GM21576 (cell line): ENCODE results near the gene CAMK2N1.

Source experiments
- ATAC-seq: cut with Tn5 transposase; IDR thresholded peaks from one replicate; pipeline ENCODE4 v1.9.1; 2021; ENCODE audit warnings: mild to moderate bottlenecking, moderate library complexity; ENCODE audit not compliant: unreplicated experiment

CAMK2N1 gene

GRCh38 chr1:20479840-20480239 lies 6.2 kb downstream of the CAMK2N1 start:
- no peak for ATAC-seq

GRCh38 chr1:20478057-20478635 lies 7.9 kb downstream of the CAMK2N1 start:
- no peak for ATAC-seq

DNA sequence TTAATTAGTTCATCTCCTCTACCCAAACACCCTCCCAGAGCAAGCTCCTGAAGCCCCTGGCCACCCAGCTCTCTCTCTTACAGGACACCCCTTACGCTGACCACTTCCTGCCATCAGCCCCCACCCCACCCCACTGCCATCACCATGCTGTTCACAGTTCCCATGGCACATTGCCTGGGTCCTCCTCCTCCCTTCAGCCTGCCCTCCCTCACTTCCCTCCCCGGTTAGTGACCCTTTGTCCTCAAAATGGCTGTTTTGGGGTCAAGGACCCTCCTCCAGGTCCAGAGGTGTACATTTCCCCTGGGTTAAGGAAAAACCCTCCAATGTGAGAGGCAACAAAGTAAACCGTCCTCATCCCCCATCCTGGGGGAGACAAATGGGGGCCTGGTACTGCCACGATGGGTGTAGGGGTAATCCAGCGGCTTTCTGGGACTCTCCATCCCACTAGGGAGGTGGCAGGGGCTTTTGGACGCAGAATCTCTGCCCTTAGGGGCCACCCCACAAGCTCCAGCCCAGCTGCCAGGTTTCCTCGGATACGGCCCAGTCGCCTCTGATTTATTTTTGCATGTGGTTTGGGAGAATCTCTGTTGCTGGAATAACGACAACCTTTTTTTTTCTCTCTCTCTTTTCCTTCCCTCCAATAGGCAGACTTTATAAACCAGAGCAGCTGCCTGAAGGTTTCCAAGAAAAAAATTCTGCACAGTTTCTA lies 8.5 kb downstream of the CAMK2N1 start:
- no peak for ATAC-seq

DNA sequence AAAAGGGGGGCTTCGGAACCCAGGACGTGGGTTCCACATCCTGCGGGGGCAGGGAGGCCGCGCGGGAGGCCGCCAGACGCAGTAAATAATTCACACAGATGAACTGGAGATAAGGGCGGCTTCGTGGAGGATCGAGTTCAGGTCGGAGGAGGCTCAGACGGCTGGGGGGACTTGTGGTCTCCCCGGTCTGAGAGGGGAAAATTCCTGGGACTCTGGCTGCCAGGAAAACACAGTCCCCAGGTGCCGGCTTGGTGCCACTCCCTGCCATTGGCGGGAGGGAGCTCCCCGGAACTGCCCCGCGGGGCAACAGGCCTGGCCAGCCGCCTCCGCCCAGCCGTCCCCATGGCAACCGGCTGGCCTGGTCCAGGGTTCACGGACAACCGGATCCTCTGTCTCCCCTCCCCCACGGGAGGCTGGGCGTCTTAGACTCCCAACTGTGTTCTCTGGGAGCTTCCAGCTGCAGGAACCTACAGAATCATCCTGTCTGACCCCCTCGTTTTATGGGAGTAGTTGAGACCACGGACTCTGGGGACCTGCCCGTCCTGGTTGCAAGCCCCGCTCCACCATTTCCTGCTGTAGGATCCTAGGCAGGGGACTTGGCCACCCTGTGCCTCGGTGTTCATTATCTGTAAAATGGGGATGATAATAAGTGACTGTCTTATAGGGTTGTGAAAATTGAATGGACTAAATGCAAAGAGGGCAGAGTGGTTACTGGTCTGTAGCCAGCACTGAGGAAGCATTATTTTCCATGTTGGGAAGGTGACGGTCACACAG lies 9.6 kb downstream of the CAMK2N1 start:
- no peak for ATAC-seq

GRCh38 chr1:20474996-20475395 lies 11.0 kb downstream of the CAMK2N1 start:
- ATAC-seq = no peak

DNA sequence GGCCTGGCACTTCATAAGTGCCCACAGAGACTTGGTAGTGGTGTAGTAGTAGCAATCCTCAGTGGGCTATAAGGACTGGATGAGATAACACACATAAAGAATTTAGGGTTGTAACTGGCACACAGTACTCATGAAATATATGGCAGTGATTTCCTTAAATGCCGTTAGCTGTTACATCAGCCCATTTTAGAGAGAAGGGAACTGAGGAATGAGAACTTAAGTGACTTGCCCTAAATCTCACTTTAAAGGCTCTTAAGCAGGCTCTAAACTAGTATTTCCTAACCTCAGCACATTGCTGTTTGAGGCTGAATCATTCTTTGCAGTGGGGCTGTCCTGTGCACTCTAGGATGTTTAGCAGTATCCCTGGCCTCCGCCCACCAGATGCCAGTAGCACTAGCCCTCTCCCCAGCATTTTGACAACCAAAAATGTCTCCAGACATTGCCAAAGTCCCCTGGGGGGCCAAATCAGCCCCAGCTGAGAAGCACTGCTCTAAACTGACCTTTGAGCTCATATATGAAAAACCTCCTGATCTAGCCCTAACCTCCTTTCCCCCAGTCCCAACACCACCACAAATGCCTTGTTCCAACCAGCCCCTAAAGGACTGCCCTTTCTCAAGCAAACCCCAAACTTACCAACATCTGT lies 11.6 kb downstream of the CAMK2N1 start:
- no peak for ATAC-seq

DNA sequence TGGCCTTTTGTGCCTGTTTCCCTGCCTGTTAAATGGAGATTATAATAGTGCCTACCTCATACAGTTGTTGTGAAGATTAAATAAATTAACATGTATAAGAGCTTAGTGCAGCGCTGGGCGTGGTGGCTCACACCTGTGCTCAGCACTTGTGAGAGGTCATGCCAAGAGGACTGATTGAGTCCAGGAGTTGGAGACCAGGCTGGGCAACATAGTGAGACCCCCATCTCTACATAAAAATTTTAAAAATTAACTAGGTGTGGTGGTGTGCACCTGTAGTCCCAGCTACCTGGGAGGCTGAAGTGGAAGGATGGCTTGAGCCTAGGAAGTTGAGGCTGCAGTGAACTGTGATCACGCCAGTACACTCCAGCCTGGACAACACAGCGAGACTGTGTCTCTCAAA lies 12.1 kb downstream of the CAMK2N1 start:
- ATAC-seq = no peak

DNA sequence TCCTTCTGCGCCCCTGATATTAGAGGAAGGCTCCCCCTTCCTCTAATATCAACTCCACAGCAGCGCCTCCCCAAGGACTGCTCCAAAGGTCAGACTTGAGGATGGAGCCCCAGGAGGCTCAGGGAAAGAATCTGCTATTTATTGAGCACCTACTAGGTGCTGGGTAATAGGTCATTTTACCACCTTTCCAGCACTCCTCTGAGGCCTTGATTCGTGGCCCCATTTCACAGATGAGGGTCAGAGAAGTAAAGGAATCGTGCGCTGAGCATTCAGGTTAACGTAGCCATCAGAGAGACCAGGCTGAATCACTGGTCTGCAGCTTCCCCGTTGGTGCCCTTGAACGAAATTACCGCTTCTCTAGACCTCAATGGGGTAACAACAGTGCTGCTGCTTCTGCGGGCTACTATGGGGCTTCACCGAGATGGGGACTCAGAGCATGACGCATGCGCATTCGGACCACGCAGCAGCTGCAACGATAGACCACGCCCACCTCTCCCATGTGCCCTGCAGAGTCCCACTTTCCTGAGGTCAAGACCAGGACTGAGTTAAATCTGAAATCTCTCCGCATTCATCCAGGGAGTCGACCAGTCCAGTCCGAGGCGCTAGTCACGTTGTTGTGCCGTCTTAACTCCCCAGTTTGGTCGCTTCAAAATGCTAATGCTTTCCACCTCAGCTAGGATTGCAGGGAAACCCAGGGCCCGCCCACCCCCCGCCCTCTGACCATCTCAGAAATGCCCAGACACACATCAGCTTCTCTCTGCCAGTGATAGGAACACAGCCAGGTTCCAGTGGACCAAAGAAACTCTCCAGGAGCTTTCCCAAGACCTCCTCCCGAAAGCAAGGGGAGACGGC lies 12.9 kb downstream of the CAMK2N1 start:
- no peak for ATAC-seq

- no peak for ATAC-seq
Observed at GRCh38 chr1:20472121-20472520, 13.9 kb downstream of the CAMK2N1 start.

DNA sequence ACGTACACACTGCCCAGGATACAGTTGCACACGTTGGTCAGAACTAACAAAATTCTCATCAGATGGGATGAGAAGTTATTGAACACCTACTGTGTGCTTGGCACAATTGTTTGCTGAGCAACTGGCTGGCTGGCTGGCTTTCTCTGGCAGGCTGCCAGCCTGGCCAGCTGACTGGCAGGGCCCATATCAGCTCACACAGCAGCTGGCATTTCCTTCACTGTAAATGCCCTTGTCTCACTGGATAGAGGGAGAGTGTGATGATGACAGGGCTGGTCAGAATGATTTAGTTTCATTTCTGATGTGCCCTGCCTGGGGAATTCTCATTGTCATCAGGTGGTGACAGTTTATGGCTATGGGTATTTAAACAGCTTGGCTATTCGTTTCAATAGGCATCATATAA lies 15.8 kb downstream of the CAMK2N1 start:
- ATAC-seq = no peak

GRCh38 chr1:20469406-20470076 lies 16.5 kb downstream of the CAMK2N1 start:
- no peak for ATAC-seq

GRCh38 chr1:20466273-20466672 lies 19.7 kb downstream of the CAMK2N1 start:
- ATAC-seq = no peak

GRCh38 chr1:20465187-20465586 lies 20.8 kb downstream of the CAMK2N1 start:
- ATAC-seq = no peak

DNA sequence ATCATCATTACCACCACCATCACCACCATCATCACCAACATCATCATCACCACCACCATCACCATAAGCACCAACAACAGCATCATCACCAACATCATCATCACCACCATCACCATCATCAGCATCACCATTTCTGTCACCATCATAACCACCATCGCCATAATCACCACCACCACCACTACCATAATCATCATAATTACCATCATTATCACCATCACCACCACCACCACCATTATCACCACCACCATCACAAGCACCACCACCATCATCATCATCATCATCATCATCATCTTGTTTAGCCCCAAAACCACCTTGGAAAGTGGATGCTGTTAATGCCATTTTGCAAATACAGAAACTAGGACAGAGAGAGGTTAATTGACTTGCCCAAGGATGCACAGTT lies 22.5 kb downstream of the CAMK2N1 start:
- ATAC-seq = no peak

DNA sequence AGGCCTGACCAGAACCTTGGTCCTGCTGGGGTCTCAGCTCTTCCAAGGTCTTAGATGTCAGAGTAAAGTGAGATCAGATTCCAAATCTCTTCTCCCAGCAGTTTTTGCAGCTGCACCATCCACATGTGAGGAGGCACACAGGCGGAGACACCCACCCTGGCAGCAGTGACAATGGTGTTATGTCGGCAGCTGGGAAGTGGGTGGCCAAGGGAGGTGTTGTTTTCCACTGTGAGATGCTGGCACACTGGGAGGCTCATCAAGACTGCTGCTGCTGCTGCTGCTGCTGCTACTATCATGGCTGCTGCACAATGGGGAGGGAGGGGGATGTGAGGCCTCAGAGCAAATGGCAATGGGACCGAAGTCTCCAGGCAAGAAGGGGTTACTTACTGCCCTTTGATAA lies 23.6 kb downstream of the CAMK2N1 start:
- ATAC-seq = no peak

DNA sequence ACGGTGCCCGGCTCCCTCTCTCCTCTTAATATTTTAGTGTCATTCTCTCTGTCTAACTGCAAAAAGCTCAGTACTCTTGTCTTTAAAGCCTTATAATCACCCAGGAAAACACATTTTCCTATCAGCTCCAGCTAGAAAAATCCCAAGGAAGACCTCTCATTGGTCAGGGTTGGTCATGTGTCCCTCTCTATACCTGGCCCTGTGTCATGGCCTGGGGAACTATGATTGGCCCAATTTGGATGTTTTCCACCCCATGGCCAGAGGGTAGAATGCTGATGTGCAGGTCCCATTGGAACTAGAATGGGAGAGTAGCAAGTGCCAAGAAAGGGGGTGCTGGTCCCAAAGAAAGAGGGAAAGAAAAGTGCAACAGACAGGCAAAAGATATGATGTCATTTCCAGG lies 27.3 kb downstream of the CAMK2N1 start:
- no peak for ATAC-seq

GRCh38 chr1:20454004-20454403 lies 32.0 kb downstream of the CAMK2N1 start:
- no peak for ATAC-seq

DNA sequence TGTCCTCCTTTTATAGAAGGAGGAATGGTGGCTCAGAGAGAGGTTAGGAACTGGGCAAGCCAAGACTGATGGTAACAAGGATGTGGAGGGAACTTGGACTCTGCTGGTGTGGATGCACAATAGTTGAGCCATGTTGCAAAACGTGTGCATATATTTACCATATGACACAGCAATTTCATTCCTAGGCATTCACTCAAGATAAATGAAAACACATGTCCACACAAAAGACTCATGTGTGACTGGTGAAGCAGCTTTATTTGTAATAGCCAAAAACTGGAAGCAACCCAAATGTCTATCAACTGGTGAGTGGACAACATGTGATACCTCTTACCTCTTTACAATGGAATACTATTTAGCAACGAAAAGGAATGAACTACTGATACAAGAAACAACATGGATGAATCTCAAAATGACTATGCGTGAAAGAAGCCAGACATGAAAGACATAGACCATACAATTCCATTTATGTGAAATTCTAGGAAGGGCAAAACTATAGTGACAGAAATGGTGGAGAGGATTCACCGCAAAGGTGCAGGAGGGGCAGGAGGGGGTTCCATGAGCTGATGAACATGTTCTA lies 36.2 kb downstream of the CAMK2N1 start:
- no peak for ATAC-seq

- no peak for ATAC-seq
Observed at GRCh38 chr1:20448671-20449071, 37.3 kb downstream of the CAMK2N1 start.

GRCh38 chr1:20447794-20448193 lies 38.2 kb downstream of the CAMK2N1 start:
- ATAC-seq = no peak
